K562 (cell line): ENCODE data around the gene SPATC1L. TPM values are rescaled to one million over a fixed set of nuclear protein-coding genes. Genes with fewer than 3 reads are reported as not detected.
A peak's percentile ranks its signal among the peaks of the same experiment; 100 is the strongest.

Experiments used
- ATAC-seq: fragments of 200-7000 bp; cut with Tn5 transposase; 3 replicates; pipeline ENCODE4 v1.9.1; 2020; ENCODE audit warnings: moderate library complexity
- BruUV-seq: library from RNA; stranded (reverse); fragments of 400-500 nt; replicated peaks from 2 replicates; lab custom pipeline; 2021; lab: Mats Ljungman, UMichigan
- CTCF ChIA-PET: fragments of 300-600 bp; formaldehyde crosslinking; extraction: SDS; loops from one replicate; lab custom pipeline; 2021; ENCODE audit warnings: low intra/inter-chr PET ratio; lab: Yijun Ruan, JAX
- POLR2A ChIA-PET: fragments of 300-600, 350-650 bp; sonication (Branson Sonifier 250); formaldehyde crosslinking; extraction: SDS; loops from one replicate; lab custom pipeline; 2021; ENCODE audit warnings: antibody characterized with exemption, inconsistent platforms; lab: Yijun Ruan, JAX
- DNase-seq, 4 experiments: peaks; one replicate each; pipeline versions ENCODE4 v3.0.0 to v3.0.0-alpha.2; 2011 to 2018; ENCODE audit warnings: low spot score in 3 of 4, mixed read lengths in 3 of 4; ENCODE audit errors: extremely low read depth in 1 of 4
- FAIRE-seq: peaks from 2 replicates; lab custom pipeline; 2011; peaks lifted over from hg19 to GRCh38; lab: Jason Lieb, UNC
- H2AFZ ChIP-seq: 2 replicates; pipeline ENCODE4 v1.6.0; 2011; ENCODE audit warnings: low read depth, low read length, control low read depth, inconsistent platforms
- H3K27ac ChIP-seq: fragments of 200-600 bp; 3 replicates; pipeline ENCODE4 v1.8.0; 2011; ENCODE audit warnings: low read depth, mild to moderate bottlenecking, control low read depth, inconsistent platforms, low read length, moderate library complexity, mixed read lengths; ENCODE audit errors: extremely low read depth
- H3K27me3 ChIP-seq, 2 experiments: fragments of 300-600 bp in 1 of 2; 2 replicates in 1 of 2; 3 replicates in 1 of 2; pipeline versions ENCODE4 v1.6.0 to v1.8.0; 2011; ENCODE audit warnings: inconsistent platforms in 2 of 2, low read length in 2 of 2, mild to moderate bottlenecking in 1 of 2, mixed read lengths in 1 of 2, moderate library complexity in 1 of 2; ENCODE audit not compliant: control insufficient read depth in 2 of 2, insufficient read depth in 2 of 2
- H3K36me3 ChIP-seq: fragments of 300-600 bp; 3 replicates; pipeline ENCODE4 v1.8.0; 2011; ENCODE audit warnings: mild to moderate bottlenecking, low read length, inconsistent platforms; ENCODE audit not compliant: control insufficient read depth, insufficient read depth
- H3K4me1 ChIP-seq, 2 experiments: fragments of 200-600 bp in 1 of 2; replicated peaks in 1 of 2; 2 replicates in 1 of 2; 3 replicates in 1 of 2; pipeline versions ENCODE4 v1.5.1 to v1.8.0; 2011; ENCODE audit warnings: inconsistent platforms in 2 of 2, low read length in 2 of 2, mild to moderate bottlenecking in 1 of 2, mixed read lengths in 1 of 2, moderate library complexity in 1 of 2; ENCODE audit not compliant: control insufficient read depth in 2 of 2, insufficient read depth in 2 of 2
- H3K4me2 ChIP-seq: 2 replicates; pipeline ENCODE4 v1.6.1; 2011; ENCODE audit warnings: low read length, control low read depth, inconsistent platforms, mixed read lengths; ENCODE audit not compliant: insufficient read depth
- H3K4me3 ChIP-seq: fragments of 200-600 bp; sonication (generic), shearing (Covaris generic); 2 replicates; pipeline ENCODE4 v1.5.1; 2016; ENCODE audit warnings: control low read depth, inconsistent platforms
- H3K79me2 ChIP-seq: fragments of 200-600 bp; 3 replicates; pipeline ENCODE4 v1.8.0; 2011; ENCODE audit warnings: low read length, inconsistent platforms; ENCODE audit not compliant: control insufficient read depth, insufficient read depth
- H3K9ac ChIP-seq, 2 experiments: 2 replicates each; pipeline versions ENCODE4 v1.6.0 to v1.6.1; 2011; ENCODE audit warnings: low read depth in 2 of 2, low read length in 2 of 2, control low read depth in 1 of 2, inconsistent platforms in 1 of 2, mild to moderate bottlenecking in 1 of 2, mixed read lengths in 1 of 2; ENCODE audit not compliant: insufficient read depth in 1 of 2
- H3K9me1 ChIP-seq: one replicate; pipeline ENCODE4 v1.6.0; 2011; ENCODE audit warnings: inconsistent platforms, mild to moderate bottlenecking, low read length, moderate library complexity; ENCODE audit not compliant: control insufficient read depth, insufficient read depth
- H3K9me3 ChIP-seq: replicated peaks from 2 replicates; pipeline ENCODE4 v1.5.1; 2011; ENCODE audit warnings: low read depth, low read length, inconsistent platforms; ENCODE audit not compliant: control insufficient read depth, insufficient read depth
- H4K20me1 ChIP-seq: replicated peaks from 2 replicates; pipeline ENCODE4 v1.6.1; 2011; ENCODE audit warnings: low read length, inconsistent platforms, mixed read lengths; ENCODE audit not compliant: control insufficient read depth, insufficient read depth
- FIP1L1 ChIP-seq: fragments of 200-400 bp; formaldehyde crosslinking; IDR thresholded peaks from 2 replicates; pipeline ENCODE4 v1.6.1; 2018; ENCODE audit warnings: mild to moderate bottlenecking, low read depth, low read length; ENCODE audit not compliant: poor library complexity, severe bottlenecking
- HMGN3 ChIP-seq: IDR thresholded peaks from 2 replicates; pipeline ENCODE4 v1.6.1; 2011; ENCODE audit warnings: borderline replicate concordance, low read depth, mild to moderate bottlenecking, mixed read lengths, low read length; ENCODE audit not compliant: insufficient read length; ENCODE audit errors: extremely low read depth
- KLF13 ChIP-seq: fragments of 450-650 bp; IDR thresholded peaks from 2 replicates; pipeline ENCODE4 v1.6.1; 2016; ENCODE audit warnings: missing genetic modification characterization, low read depth, mild to moderate bottlenecking, missing compliant biosample characterization, moderate library complexity, borderline replicate concordance
- LCOR ChIP-seq: sonication (generic); formaldehyde crosslinking; IDR thresholded peaks from 2 replicates; pipeline ENCODE4 v1.8.0; 2022; ENCODE audit warnings: mild to moderate bottlenecking, missing genetic modification reagents
- POLR2G ChIP-seq: fragments of 200-400 bp; formaldehyde crosslinking; IDR thresholded peaks from 2 replicates; pipeline ENCODE4 v1.6.1; 2017; ENCODE audit warnings: low read depth, mild to moderate bottlenecking, antibody characterized with exemption, low read length, moderate library complexity
- RBM22 ChIP-seq: fragments of 200-400 bp; formaldehyde crosslinking; IDR thresholded peaks from 2 replicates; pipeline ENCODE4 v1.6.1; 2018; ENCODE audit warnings: low read length, low read depth; ENCODE audit not compliant: poor library complexity, severe bottlenecking
- SRF ChIP-seq, 2 experiments: fragments of 250-450, 450-650 bp in 1 of 2; sonication (Bioruptor Pico) in 1 of 2; sonication (generic) in 1 of 2; formaldehyde crosslinking; IDR thresholded peaks; 2 replicates each; pipeline versions ENCODE4 v1.5.0 to v1.5.1; 2020 to 2022; ENCODE audit warnings: mild to moderate bottlenecking in 1 of 2, missing genetic modification reagents in 1 of 2
- TBP ChIP-seq: optimal IDR thresholded peaks from 2 replicates; pipeline ENCODE3; 2011; ENCODE audit warnings: low read depth, low read length, improper control_type of control experiment
- ZBTB7A ChIP-seq: IDR thresholded peaks from 2 replicates; pipeline ENCODE4 v1.6.1; 2011; ENCODE audit warnings: low read depth, mild to moderate bottlenecking, low read length, moderate library complexity, borderline replicate concordance; ENCODE audit not compliant: control insufficient read depth
- ZNF124 ChIP-seq: sonication (generic); formaldehyde crosslinking; IDR thresholded peaks from 2 replicates; pipeline ENCODE4 v1.8.1; 2022; ENCODE audit warnings: missing genetic modification reagents
- ZNF75A ChIP-seq: fragments of 450-650 bp; formaldehyde crosslinking; IDR thresholded peaks from 2 replicates; pipeline ENCODE4 v1.4.0; 2020; ENCODE audit warnings: mild to moderate bottlenecking
- WGBS: fragments of 100-300 bp; shearing (Covaris generic); methylation state at CpG from one replicate; pipeline ENCODE4 v1.1.6; 2016; ENCODE audit warnings: low coverage, mixed read lengths; ENCODE audit not compliant: insufficient coverage; ENCODE audit errors: missing lambda C conversion rate; 5-methylcytosine and 5-hydroxymethylcytosine counted together
- in situ Hi-C: fragments of 300-500 bp; cut with MboI; formaldehyde crosslinking; loops from 4 replicates; pipeline ENCODE4 v1.15.0; 2018; ENCODE audit warnings: inconsistent platforms, mixed read lengths
- intact Hi-C: fragments of 100-400 bp; cut with micrococcal nuclease; formaldehyde crosslinking; loops from 2 replicates; pipeline ENCODE4 v1.14.2; 2022
- polyA plus RNA-seq, 8 experiments: library from polyadenylated mRNA; depleted of rRNA in 4 of 8; stranded (reverse) in 5 of 8; unstranded in 3 of 8; fragments of >200 nt; fragmentation: Nextera tagmentation in 2 of 8; fragmentation: Illumina TruSeq in 1 of 8; extraction: Ambion mirVana in 2 of 8; extraction: Trizol in 1 of 8; gene quantifications; 2 replicates each; pipeline versions ENCODE4 v1.2.1 to v1.2.3, GENCODE V29; 2011 to 2014; ENCODE audit warnings: inconsistent platforms in 1 of 8, missing spikeins in 1 of 8
- total RNA-seq, 7 experiments: library from RNA; depleted of rRNA in 6 of 7; stranded (reverse); fragments of >200 nt in 6 of 7; fragmentation: Illumina TruSeq in 2 of 7; extraction: Trizol in 2 of 7; gene quantifications; 2 replicates each; pipeline versions ENCODE4 v1.2.1 to v1.2.3, GENCODE V29; 2011 to 2021; ENCODE audit warnings: low replicate concordance in 1 of 7
- TF ChIP-seq, protein P1 (sequence below): sonication (generic); formaldehyde crosslinking; IDR thresholded peaks from 2 replicates; pipeline ENCODE4 v1.8.1; 2023; ENCODE audit warnings: mild to moderate bottlenecking, missing genetic modification reagents
- TF ChIP-seq, protein P2 (sequence below): sonication (generic); IDR thresholded peaks from 2 replicates; pipeline ENCODE4 v1.6.1; 2016

The SPATC1L gene
- total and polyA plus RNA-seq, 9 of the 15 experiments (the other 6 are each of a cell fraction or from before 2014, with no cell fraction given), result 0.14 to 121 (median 34.0) TPM; not detected in 1

- no peak for FAIRE-seq
- H3K9me3 ChIP-seq, result no peaks in the 10 kb centered on the region
- peak; percentile 1; the same call in 1 of the 3 replicates for ATAC-seq
- in situ Hi-C loops, result no loop called here
- no peak overlapping the region for H3K4me3 ChIP-seq
- intact Hi-C loops, result loop anchor here (5.0 kb wide), 1 partner anchor 73 kb away; the partner anchor contains the start of gene LSS
- no peaks in the 10 kb centered on the region for H4K20me1 ChIP-seq
- H3K9ac ChIP-seq, result peak overlapping the region; percentile 68 to 87; a peak in 3 of 4 replicates
- no peak for DNase-seq
- no peaks in the 10 kb centered on the region for H3K27me3 ChIP-seq
- H2AFZ ChIP-seq, result no peak overlapping the region
- peaks cover 23% of the 10 kb centered on the region; the same call in 2 of the 3 replicates for H3K36me3 ChIP-seq
- CTCF ChIA-PET, result no interaction called here
- 89% methylated on average over 34 of the region's 39 CpGs for WGBS
- no peak overlapping the region for H3K4me2 ChIP-seq
- peaks cover 15 to 77% of the 10 kb centered on the region in 2 experiments for H3K4me1 ChIP-seq
- H3K79me2 ChIP-seq, result no peaks in the 10 kb centered on the region; the same call in 2 of the 3 replicates
- TF ChIP-seq TBP, result peak; percentile 16
- TF ChIP-seq ZNF124 (CRISPR knock-in tag), result 0 out of 2 replicates have a peak, but pooled peaks have one; percentile 13
- TF ChIP-seq ZNF75A, result no peak
- peak; percentile 10 for TF ChIP-seq FIP1L1
- TF ChIP-seq RBM22, result peak; percentile 49
- peak; percentile 4 for TF ChIP-seq HMGN3
- TF ChIP-seq SRF (CRISPR knock-in tag; IDR thresholded peaks at IDR 0.05), result no peak
- TF ChIP-seq, protein P1, sequence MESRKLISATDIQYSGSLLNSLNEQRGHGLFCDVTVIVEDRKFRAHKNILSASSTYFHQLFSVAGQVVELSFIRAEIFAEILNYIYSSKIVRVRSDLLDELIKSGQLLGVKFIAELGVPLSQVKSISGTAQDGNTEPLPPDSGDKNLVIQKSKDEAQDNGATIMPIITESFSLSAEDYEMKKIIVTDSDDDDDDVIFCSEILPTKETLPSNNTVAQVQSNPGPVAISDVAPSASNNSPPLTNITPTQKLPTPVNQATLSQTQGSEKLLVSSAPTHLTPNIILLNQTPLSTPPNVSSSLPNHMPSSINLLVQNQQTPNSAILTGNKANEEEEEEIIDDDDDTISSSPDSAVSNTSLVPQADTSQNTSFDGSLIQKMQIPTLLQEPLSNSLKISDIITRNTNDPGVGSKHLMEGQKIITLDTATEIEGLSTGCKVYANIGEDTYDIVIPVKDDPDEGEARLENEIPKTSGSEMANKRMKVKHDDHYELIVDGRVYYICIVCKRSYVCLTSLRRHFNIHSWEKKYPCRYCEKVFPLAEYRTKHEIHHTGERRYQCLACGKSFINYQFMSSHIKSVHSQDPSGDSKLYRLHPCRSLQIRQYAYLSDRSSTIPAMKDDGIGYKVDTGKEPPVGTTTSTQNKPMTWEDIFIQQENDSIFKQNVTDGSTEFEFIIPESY (CRISPR knock-in tag), result no peak
- peak; percentile 9 for TF ChIP-seq POLR2G
- TF ChIP-seq KLF13 (tag), result no peak
- 0 out of 2 replicates have a peak, but pooled peaks have one; percentile 14 for TF ChIP-seq LCOR (CRISPR knock-in tag)
- peak; percentile 74 for TF ChIP-seq ZBTB7A
- TF ChIP-seq, protein P2, sequence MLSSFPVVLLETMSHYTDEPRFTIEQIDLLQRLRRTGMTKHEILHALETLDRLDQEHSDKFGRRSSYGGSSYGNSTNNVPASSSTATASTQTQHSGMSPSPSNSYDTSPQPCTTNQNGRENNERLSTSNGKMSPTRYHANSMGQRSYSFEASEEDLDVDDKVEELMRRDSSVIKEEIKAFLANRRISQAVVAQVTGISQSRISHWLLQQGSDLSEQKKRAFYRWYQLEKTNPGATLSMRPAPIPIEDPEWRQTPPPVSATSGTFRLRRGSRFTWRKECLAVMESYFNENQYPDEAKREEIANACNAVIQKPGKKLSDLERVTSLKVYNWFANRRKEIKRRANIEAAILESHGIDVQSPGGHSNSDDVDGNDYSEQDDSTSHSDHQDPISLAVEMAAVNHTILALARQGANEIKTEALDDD, result no peak
- TF ChIP-seq, all 486 proteins: peak for 8
- no peaks in the 10 kb centered on the region for H3K9me1 ChIP-seq
- H3K27ac ChIP-seq, result peak overlapping the region; percentile 74
- POLR2A ChIA-PET, result interaction anchor here (2.1 kb wide), 1 partner anchor 11 kb away, joined by 16 read pairs; no protein-coding TSS in a partner anchor
- no TSS peak for BruUV-seq
Observed at GRCh38 chr21:46154155-46154954, 29.9 kb downstream of the SPATC1L start.
